ENCODE data around the gene GGTLC3.
"Not testable (repeated sequence)": the region's sequence is repeated elsewhere in the genome, so short reads cannot be mapped to it uniquely, and the experiment has no call there.

GGTLC3 gene

GRCh38 chr22:18513454-18513853 is 4.5 kb downstream of the GGTLC3 start:
- not testable (repeated sequence) for DNase-seq (ENCODE audit: low read depth)

- DNase-seq (ENCODE audit: low read depth) = not testable (repeated sequence)
Measured at GRCh38 chr22:18512378-18512777, 5.6 kb downstream of the GGTLC3 start.

DNA sequence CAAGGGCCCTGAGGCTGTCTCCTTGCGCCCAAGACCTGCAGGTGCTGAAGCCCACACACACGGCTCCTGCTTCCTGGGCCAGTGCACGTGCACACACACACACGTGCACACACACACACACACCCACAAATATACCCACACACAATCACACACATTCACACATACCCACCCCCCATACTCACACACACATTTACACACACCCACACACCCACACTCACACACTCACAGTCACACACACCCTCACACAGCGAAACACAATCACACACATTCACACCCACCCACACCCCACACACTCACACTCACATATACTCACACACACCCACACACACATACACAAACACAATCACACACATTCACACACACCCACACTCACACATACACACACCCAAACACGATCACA is 6.6 kb downstream of the GGTLC3 start:
- DNase-seq (ENCODE audit: low read depth) = not testable (repeated sequence)

GRCh38 chr22:18496227-18496626 is 21.7 kb downstream of the GGTLC3 start:
- not testable (repeated sequence) for DNase-seq (ENCODE audit: low read depth)
